Measurements from ENCODE around the gene CRB3. TPM values are rescaled to one million over a fixed set of nuclear protein-coding genes. Genes with fewer than 3 reads are reported as not detected.

Gene CRB3
- polyA plus RNA-seq, 1 donor (not counting 4 experiments of a cell fraction or from before 2014, with no cell fraction given) = 6.1 TPM

DNA sequence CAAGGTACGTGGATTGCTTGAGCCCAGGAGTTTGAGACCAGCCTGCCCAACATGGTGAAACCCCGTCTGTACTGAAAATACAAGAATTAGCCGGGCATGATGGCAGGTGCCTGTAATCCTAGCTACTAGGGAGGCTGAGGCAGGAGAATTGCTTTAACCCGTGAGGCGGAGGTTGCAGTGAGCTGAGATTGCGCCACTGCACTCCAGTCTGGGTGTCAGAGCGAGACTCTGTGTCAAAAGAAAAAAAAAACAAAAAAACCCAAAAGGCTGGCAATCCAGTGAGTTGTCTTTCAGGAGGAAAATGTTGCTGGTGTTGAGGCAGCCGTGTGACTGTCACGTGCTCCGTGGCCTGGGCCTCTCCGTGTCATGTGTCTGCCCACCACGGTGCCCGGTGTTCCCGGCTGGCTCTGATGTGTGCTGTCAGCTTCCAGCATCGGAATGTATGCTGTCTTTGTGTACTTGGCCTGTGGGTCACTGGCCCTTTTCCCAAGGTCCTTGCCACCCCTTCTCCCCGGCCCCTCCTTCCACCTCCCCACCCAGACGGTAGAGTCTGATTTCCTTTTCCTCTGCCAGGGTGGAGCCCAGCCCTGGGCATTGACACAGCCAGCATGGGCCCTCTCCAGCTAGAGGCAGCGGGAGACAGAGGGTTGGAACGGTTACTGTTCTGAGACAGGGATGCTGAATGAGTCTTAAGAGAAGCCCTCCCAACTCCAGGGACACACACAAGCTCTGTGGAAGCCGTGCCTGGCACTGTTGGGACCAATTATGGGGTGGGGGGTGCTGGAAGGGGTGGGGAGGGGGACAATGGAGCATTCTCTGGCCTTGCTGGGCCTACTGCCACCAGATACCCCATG is 45.3 kb downstream of the CRB3 start:
- Histone ChIP-seq H3K27ac (ENCODE audit: control insufficient read depth, insufficient read depth, low read length) (no peak overlapping the region), H3K9me1 (ENCODE audit: control insufficient read depth, extremely low read depth, insufficient read depth, low read length) (no peaks in the 10 kb centered on the region), H3K4me1 (ENCODE audit: control insufficient read depth, extremely low read depth, insufficient read depth, low read length) (no peaks in the 10 kb centered on the region), H3K79me2 (ENCODE audit: control insufficient read depth, insufficient read depth, low read length) (no peaks in the 10 kb centered on the region), H2AFZ (ENCODE audit: control insufficient read depth, low read length) (no peak overlapping the region), H3K27me3 (ENCODE audit: control insufficient read depth, extremely low read depth, insufficient read depth, low read length) (no peaks in the 10 kb centered on the region), H3K4me3 (ENCODE audit: control insufficient read depth in 2 of 3, extremely low read depth in 1 of 3, insufficient read depth in 2 of 3, low read depth in 1 of 3, low read length in 3 of 3) (no peak overlapping the region), H3K9me3 (ENCODE audit: control insufficient read depth, low read depth, low read length) (no peaks in the 10 kb centered on the region), H3K4me2 (ENCODE audit: control insufficient read depth, extremely low read depth, insufficient read depth, low read depth, low read length) (no peak overlapping the region), H3K36me3 (ENCODE audit: control insufficient read depth in 2 of 2, extremely low read depth in 1 of 2, insufficient read depth in 2 of 2, low read length in 2 of 2) (no peaks in the 10 kb centered on the region), H4K20me1 (ENCODE audit: control insufficient read depth, extremely low read depth, insufficient read depth, low read length) (no peaks in the 10 kb centered on the region), H3K9ac (ENCODE audit: control insufficient read depth, extremely low read depth, insufficient read depth, low read length) (no peak overlapping the region)
- no peak for DNase-seq (ENCODE audit: low read depth, low spot score)
- FAIRE-seq = no peak
- TF ChIP-seq EZH2 (IDR thresholded peaks at IDR 0.05; ENCODE audit: low read length) = no peak
- TF ChIP-seq, protein P1, sequence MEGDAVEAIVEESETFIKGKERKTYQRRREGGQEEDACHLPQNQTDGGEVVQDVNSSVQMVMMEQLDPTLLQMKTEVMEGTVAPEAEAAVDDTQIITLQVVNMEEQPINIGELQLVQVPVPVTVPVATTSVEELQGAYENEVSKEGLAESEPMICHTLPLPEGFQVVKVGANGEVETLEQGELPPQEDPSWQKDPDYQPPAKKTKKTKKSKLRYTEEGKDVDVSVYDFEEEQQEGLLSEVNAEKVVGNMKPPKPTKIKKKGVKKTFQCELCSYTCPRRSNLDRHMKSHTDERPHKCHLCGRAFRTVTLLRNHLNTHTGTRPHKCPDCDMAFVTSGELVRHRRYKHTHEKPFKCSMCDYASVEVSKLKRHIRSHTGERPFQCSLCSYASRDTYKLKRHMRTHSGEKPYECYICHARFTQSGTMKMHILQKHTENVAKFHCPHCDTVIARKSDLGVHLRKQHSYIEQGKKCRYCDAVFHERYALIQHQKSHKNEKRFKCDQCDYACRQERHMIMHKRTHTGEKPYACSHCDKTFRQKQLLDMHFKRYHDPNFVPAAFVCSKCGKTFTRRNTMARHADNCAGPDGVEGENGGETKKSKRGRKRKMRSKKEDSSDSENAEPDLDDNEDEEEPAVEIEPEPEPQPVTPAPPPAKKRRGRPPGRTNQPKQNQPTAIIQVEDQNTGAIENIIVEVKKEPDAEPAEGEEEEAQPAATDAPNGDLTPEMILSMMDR (optimal IDR thresholded peaks at IDR 0.05 in 1 of 3, IDR thresholded peaks at IDR 0.05 in 1 of 3, conservative IDR thresholded peaks at IDR 0.05 in 1 of 3; ENCODE audit: extremely low read depth in 1 of 3, insufficient read depth in 2 of 3, low read length in 3 of 3) = no peak
- dilution Hi-C loops (cut with MboI; ENCODE audit: extremely low pct_ligation_motif_present, low sequenced_read_pairs) = no loop called here

DNA sequence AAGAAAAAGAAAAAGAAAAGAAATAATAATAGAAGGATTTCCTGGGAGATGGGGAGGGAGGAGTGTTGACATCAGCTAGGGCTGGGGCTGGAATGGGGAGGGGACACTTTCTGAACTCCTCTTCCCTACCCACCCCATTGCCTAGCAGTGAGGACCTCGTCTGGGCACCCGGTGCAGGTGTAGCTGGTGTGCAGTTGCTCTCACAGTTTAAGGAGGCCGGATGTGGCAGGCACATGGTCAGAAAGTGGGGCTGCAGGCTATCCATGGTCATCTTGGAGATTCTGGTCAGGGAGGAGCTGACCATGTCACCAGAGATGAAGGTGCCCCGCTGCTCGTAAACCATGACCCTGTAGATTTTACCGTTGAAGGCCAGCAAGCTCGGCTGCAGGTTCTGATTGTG is 46.5 kb downstream of the CRB3 start:
- Histone ChIP-seq H3K9me1 (ENCODE audit: control insufficient read depth, extremely low read depth, insufficient read depth, low read length) (no peaks in the 10 kb centered on the region), H3K4me1 (ENCODE audit: control insufficient read depth, extremely low read depth, insufficient read depth, low read length) (no peaks in the 10 kb centered on the region), H3K27me3 (ENCODE audit: control insufficient read depth, extremely low read depth, insufficient read depth, low read length) (no peaks in the 10 kb centered on the region), H3K9ac (ENCODE audit: control insufficient read depth, extremely low read depth, insufficient read depth, low read length) (no peak overlapping the region), H3K4me2 (ENCODE audit: control insufficient read depth, extremely low read depth, insufficient read depth, low read depth, low read length) (no peak overlapping the region), H3K79me2 (ENCODE audit: control insufficient read depth, insufficient read depth, low read length) (no peaks in the 10 kb centered on the region), H4K20me1 (ENCODE audit: control insufficient read depth, extremely low read depth, insufficient read depth, low read length) (no peaks in the 10 kb centered on the region), H3K27ac (ENCODE audit: control insufficient read depth, insufficient read depth, low read length) (no peak overlapping the region), H3K9me3 (ENCODE audit: control insufficient read depth, low read depth, low read length) (no peaks in the 10 kb centered on the region), H3K36me3 (ENCODE audit: control insufficient read depth in 2 of 2, extremely low read depth in 1 of 2, insufficient read depth in 2 of 2, low read length in 2 of 2) (no peaks in the 10 kb centered on the region), H3K4me3 (ENCODE audit: control insufficient read depth in 2 of 3, extremely low read depth in 1 of 3, insufficient read depth in 2 of 3, low read depth in 1 of 3, low read length in 3 of 3) (no peak overlapping the region), H2AFZ (ENCODE audit: control insufficient read depth, low read length) (no peak overlapping the region)
- no peak for FAIRE-seq
- DNase-seq (ENCODE audit: low read depth, low spot score) = no peak
- dilution Hi-C loops (cut with MboI; ENCODE audit: extremely low pct_ligation_motif_present, low sequenced_read_pairs) = no loop called here
- TF ChIP-seq EZH2 (IDR thresholded peaks at IDR 0.05; ENCODE audit: low read length) = no peak
- TF ChIP-seq, protein P1 (optimal IDR thresholded peaks at IDR 0.05 in 1 of 3, IDR thresholded peaks at IDR 0.05 in 1 of 3, conservative IDR thresholded peaks at IDR 0.05 in 1 of 3; ENCODE audit: extremely low read depth in 1 of 3, insufficient read depth in 2 of 3, low read length in 3 of 3) = no peak
